ENCODE results near the gene UQCRQ.

UQCRQ gene

GRCh38 chr5:132866342-132867045 lies at the start of gene UQCRQ, which contains the start of gene GDF9:
Gene UQCRQ (plus strand): TSS chr5:132866642. CDS start chr5:132866882, 240 bp downstream.
Gene GDF9 (minus strand): TSS chr5:132866469. CDS start chr5:132864533, 1,936 bp downstream.
- peak; percentile 69 to 83 (median 82) for DNase-seq (ENCODE audit: low read depth in 2 of 3, low spot score in 2 of 3)

GRCh38 chr5:132817011-132817410 lies 49.4 kb upstream of the UQCRQ start:
- DNase-seq (ENCODE audit: low read depth in 2 of 3, low spot score in 2 of 3), result no peak

GRCh38 chr5:132819468-132819867 lies 47.0 kb upstream of the UQCRQ start:
- no peak for DNase-seq (ENCODE audit: low read depth in 2 of 3, low spot score in 2 of 3)

- DNase-seq (ENCODE audit: low read depth in 2 of 3, low spot score in 2 of 3), result peak; percentile 66 to 97 (median 94)
Observed at GRCh38 chr5:132820162-132820754, 46.2 kb upstream of the UQCRQ start.

- no peak for DNase-seq (ENCODE audit: low read depth in 2 of 3, low spot score in 2 of 3)
Observed at GRCh38 chr5:132821350-132821749, 45.1 kb upstream of the UQCRQ start.

- DNase-seq (ENCODE audit: low read depth in 2 of 3, low spot score in 2 of 3), result no peak
Observed at GRCh38 chr5:132821791-132822190, 44.7 kb upstream of the UQCRQ start.

- no peak for DNase-seq (ENCODE audit: low read depth in 2 of 3, low spot score in 2 of 3)
Observed at GRCh38 chr5:132822650-132823480, 43.6 kb upstream of the UQCRQ start.

- no peak for DNase-seq (ENCODE audit: low read depth in 2 of 3, low spot score in 2 of 3)
Observed at GRCh38 chr5:132823481-132824050, 42.9 kb upstream of the UQCRQ start.

- DNase-seq (ENCODE audit: low read depth in 2 of 3, low spot score in 2 of 3), result no peak
Observed at GRCh38 chr5:132824426-132824825, 42.0 kb upstream of the UQCRQ start.

- DNase-seq (ENCODE audit: low read depth in 2 of 3, low spot score in 2 of 3), result no peak
Observed at GRCh38 chr5:132825033-132825833, 41.2 kb upstream of the UQCRQ start.

- no peak for DNase-seq (ENCODE audit: low read depth in 2 of 3, low spot score in 2 of 3)
Observed at GRCh38 chr5:132825834-132826391, 40.5 kb upstream of the UQCRQ start.

- no peak for DNase-seq (ENCODE audit: low read depth in 2 of 3, low spot score in 2 of 3)
Observed at GRCh38 chr5:132826424-132827082, 39.9 kb upstream of the UQCRQ start.

- no peak for DNase-seq (ENCODE audit: low read depth in 2 of 3, low spot score in 2 of 3)
Observed at GRCh38 chr5:132827943-132828673, 38.3 kb upstream of the UQCRQ start.

GRCh38 chr5:132828846-132829494 lies 37.5 kb upstream of the UQCRQ start:
- DNase-seq (ENCODE audit: low read depth in 2 of 3, low spot score in 2 of 3), result no peak

- DNase-seq (ENCODE audit: low read depth in 2 of 3, low spot score in 2 of 3), result peak in 1 of 3 experiments; percentile 52
Observed at GRCh38 chr5:132829742-132830435, 36.6 kb upstream of the UQCRQ start.

GRCh38 chr5:132830436-132831094 lies 35.9 kb upstream of the UQCRQ start, which contains the start of gene SHROOM1:
Gene SHROOM1 (minus strand): TSS chr5:132830647. CDS start chr5:132826140, 4,507 bp downstream.
- DNase-seq (ENCODE audit: low read depth in 2 of 3, low spot score in 2 of 3), result no peak

GRCh38 chr5:132831095-132831860 lies 35.2 kb upstream of the UQCRQ start:
- DNase-seq (ENCODE audit: low read depth in 2 of 3, low spot score in 2 of 3), result no peak

Data from activated CD8-positive, alpha-beta memory T cell treated with anti-CD3 and anti-CD28 coated beads for 48 hours (primary cell).